Hepatocyte (in vitro differentiated cells): ENCODE measurements around the gene LRRC27. TPM values are rescaled to one million over a fixed set of nuclear protein-coding genes. Genes with fewer than 3 reads are reported as not detected.

Source experiments
- DNase-seq: peaks from one replicate; pipeline ENCODE4 v3.0.0-alpha.2; 2016; ENCODE audit warnings: low spot score
- H2AFZ ChIP-seq: fragments of 200-600 bp; sonication (generic); 2 replicates; pipeline ENCODE4 v1.6.0; 2016; ENCODE audit warnings: antibody characterized with exemption, mild to moderate bottlenecking
- H3K27ac ChIP-seq: fragments of 200-600 bp; sonication (generic); 2 replicates; pipeline ENCODE4 v1.5.1; 2016; ENCODE audit warnings: mild to moderate bottlenecking
- H3K27me3 ChIP-seq: fragments of 200-600 bp; sonication (generic); 2 replicates; pipeline ENCODE4 v1.6.1; 2016
- H3K36me3 ChIP-seq: fragments of 200-600 bp; sonication (generic); replicated peaks from 2 replicates; pipeline ENCODE4 v1.5.1; 2016; ENCODE audit warnings: low read depth; ENCODE audit not compliant: insufficient read depth
- H3K4me1 ChIP-seq: fragments of 200-600 bp; sonication (generic); 2 replicates; pipeline ENCODE4 v1.5.1; 2016; ENCODE audit warnings: mild to moderate bottlenecking, moderate library complexity; ENCODE audit not compliant: insufficient read depth
- H3K4me2 ChIP-seq: fragments of 200-600 bp; sonication (generic); 2 replicates; pipeline ENCODE4 v1.6.0; 2016
- H3K4me3 ChIP-seq: fragments of 200-600 bp; sonication (generic); 2 replicates; pipeline ENCODE4 v1.5.1; 2016; ENCODE audit warnings: mild to moderate bottlenecking
- H3K79me2 ChIP-seq: fragments of 200-600 bp; sonication (generic); 2 replicates; pipeline ENCODE4 v1.6.0; 2017; ENCODE audit warnings: mild to moderate bottlenecking
- H3K9me2 ChIP-seq: fragments of 200-600 bp; sonication (generic); replicated peaks from 2 replicates; pipeline ENCODE4 v1.6.0; 2017; ENCODE audit warnings: mild to moderate bottlenecking; ENCODE audit not compliant: insufficient read depth
- H3K9me3 ChIP-seq: fragments of 200-600 bp; sonication (generic); 2 replicates; pipeline ENCODE4 v1.5.1; 2016; ENCODE audit warnings: low read depth, mild to moderate bottlenecking
- H4K20me1 ChIP-seq: fragments of 200-600 bp; sonication (generic); 2 replicates; pipeline ENCODE4 v1.6.0; 2016; ENCODE audit warnings: mild to moderate bottlenecking; ENCODE audit not compliant: insufficient read depth, poor library complexity, severe bottlenecking
- EZH2 ChIP-seq: fragments of 200-600 bp; sonication (generic); IDR thresholded peaks from 2 replicates; pipeline ENCODE4 v1.6.1; 2016; ENCODE audit warnings: antibody characterized with exemption, mild to moderate bottlenecking, borderline replicate concordance
- EZH2phosphoT487 ChIP-seq: fragments of 200-600 bp; sonication (generic); IDR thresholded peaks from one replicate; pipeline ENCODE4 v1.6.1; 2018; ENCODE audit warnings: antibody characterized with exemption, mild to moderate bottlenecking, low read depth, moderate library complexity; ENCODE audit not compliant: unreplicated experiment, severe bottlenecking
- WGBS: methylation state at CpG from one replicate; pipeline ENCODE4 v1.1.6; 2016; ENCODE audit warnings: low lambda C conversion rate; ENCODE audit errors: missing lambda C conversion rate; 5-methylcytosine and 5-hydroxymethylcytosine counted together
- polyA plus RNA-seq: library from polyadenylated mRNA; unstranded; fragments of >200 nt; fragmentation: Nextera tagmentation; extraction: Ambion mirVana; gene quantifications from 2 replicates; pipeline ENCODE4 v1.2.1, GENCODE V29; 2016
- total RNA-seq: library from RNA; depleted of rRNA; stranded (reverse); fragments of >200 nt; gene quantifications from 2 replicates; pipeline ENCODE4 v1.2.3, GENCODE V29; 2014
- TF ChIP-seq, protein P1 (sequence below): fragments of 200-600 bp; sonication (generic); IDR thresholded peaks from 2 replicates; pipeline ENCODE4 v1.5.1; 2016; ENCODE audit warnings: antibody characterized with exemption, mild to moderate bottlenecking; ENCODE audit not compliant: poor library complexity

The LRRC27 gene
- total and polyA plus RNA-seq, 2 experiments from 2014 or later: 7.5 to 8.3 TPM

DNA sequence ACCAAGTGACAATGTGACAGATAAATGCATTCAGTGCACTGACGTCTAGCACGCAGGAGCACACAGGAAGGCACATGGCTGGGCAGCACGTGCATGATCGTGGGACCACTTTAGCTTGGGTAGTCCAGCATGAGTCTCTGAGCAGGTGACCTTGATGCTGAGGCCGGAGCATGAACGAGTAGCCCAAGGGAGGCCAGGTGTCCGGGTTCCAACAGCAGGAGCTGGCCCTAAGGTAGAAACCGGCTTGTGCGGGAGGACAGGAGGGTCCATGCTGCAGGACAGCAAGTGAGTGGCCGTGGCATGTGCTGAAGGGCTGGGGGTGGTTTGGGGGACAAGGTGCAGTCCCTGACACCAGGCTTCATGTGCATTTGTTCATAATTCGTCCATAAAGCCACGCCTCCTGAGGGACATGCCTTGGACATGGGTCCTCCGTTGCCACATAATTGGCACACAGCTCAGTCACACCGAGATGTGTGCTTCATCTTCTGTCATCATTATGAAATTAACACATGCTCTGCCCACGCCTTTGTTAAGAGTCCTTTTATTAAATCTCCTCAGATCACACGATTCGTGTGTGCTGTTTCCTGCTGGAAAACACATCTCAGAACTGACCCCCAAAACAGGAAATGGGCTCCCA is 21.2 kb upstream of the LRRC27 start:
- Histone ChIP-seq H3K4me3 (no peak overlapping the region), H3K4me2 (no peak overlapping the region), H3K79me2 (no peaks in the 10 kb centered on the region), H3K36me3 (no peaks in the 10 kb centered on the region), H3K27ac (no peak overlapping the region), H3K9me2 (no peaks in the 10 kb centered on the region), H3K4me1 (peaks cover 7% of the 10 kb centered on the region), H2AFZ (no peak overlapping the region), H3K9me3 (no peaks in the 10 kb centered on the region), H3K27me3 (peaks cover 21% of the 10 kb centered on the region), H4K20me1 (no peaks in the 10 kb centered on the region)
- TF ChIP-seq, protein P1, sequence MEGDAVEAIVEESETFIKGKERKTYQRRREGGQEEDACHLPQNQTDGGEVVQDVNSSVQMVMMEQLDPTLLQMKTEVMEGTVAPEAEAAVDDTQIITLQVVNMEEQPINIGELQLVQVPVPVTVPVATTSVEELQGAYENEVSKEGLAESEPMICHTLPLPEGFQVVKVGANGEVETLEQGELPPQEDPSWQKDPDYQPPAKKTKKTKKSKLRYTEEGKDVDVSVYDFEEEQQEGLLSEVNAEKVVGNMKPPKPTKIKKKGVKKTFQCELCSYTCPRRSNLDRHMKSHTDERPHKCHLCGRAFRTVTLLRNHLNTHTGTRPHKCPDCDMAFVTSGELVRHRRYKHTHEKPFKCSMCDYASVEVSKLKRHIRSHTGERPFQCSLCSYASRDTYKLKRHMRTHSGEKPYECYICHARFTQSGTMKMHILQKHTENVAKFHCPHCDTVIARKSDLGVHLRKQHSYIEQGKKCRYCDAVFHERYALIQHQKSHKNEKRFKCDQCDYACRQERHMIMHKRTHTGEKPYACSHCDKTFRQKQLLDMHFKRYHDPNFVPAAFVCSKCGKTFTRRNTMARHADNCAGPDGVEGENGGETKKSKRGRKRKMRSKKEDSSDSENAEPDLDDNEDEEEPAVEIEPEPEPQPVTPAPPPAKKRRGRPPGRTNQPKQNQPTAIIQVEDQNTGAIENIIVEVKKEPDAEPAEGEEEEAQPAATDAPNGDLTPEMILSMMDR: no peak
- TF ChIP-seq EZH2 (no peak), EZH2phosphoT487 (no peak)
- no peak for DNase-seq
- WGBS: 91% methylated on average over 17 of the region's 17 CpGs

DNA sequence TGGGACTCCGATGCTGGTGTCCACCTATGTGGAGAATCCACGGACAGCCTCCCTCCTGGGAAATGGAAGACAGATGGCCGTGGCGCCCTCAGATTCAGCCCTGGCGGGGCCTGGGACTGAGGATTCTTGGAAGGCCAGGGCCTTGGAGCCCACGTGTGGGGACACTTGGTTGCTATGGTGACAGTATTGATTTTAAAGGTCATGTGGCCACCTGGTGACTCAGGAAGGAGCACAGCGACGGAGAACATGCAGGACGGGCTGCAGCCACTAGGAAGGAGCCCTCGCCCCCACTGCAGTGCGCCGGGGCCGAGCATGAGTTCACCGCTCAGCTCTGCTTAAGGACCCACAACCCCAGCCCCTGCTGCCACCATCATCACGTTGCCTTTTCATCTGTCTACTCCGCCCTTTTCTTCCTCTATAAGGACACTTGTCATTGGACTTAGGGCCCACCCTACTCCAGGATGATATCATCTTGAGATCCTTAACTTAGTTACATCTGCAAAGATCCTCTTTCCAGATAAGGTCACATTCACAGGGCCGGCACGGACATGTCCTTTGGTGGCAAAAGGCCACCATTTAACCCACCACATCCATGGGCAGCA is 20.6 kb upstream of the LRRC27 start:
- Histone ChIP-seq H3K4me3 (no peak overlapping the region), H2AFZ (no peak overlapping the region), H3K4me2 (no peak overlapping the region), H3K9me3 (no peaks in the 10 kb centered on the region), H3K27me3 (peaks cover 17% of the 10 kb centered on the region), H4K20me1 (no peaks in the 10 kb centered on the region), H3K79me2 (no peaks in the 10 kb centered on the region), H3K9me2 (no peaks in the 10 kb centered on the region), H3K36me3 (no peaks in the 10 kb centered on the region), H3K27ac (no peak overlapping the region), H3K4me1 (peaks cover 7% of the 10 kb centered on the region)
- peak; percentile 70 for DNase-seq
- 56% methylated on average over 18 of the region's 18 CpGs for WGBS
- TF ChIP-seq EZH2 (no peak), EZH2phosphoT487 (no peak)
- TF ChIP-seq, protein P1: no peak

DNA sequence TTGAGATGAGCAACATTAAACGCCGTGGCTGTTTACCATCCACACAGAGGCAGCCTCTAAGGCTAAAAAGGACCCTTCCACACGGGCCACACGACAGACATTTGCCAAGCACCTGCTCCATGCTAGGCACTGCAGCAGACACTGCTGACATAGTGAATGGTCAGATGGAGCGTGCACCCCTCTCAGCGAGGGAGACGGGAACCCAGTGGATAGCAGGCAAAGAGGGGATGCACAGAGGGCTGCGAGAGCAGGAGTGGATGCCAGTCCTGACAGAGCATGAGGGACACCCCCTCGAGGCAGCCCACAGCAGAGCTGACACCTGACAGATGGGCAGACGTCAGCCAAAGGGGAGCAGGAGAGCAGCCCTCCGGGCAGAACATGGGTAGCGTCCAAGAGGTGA is 18.7 kb upstream of the LRRC27 start:
- WGBS: 93% methylated on average over 12 of the region's 12 CpGs
- H3K4me1 ChIP-seq: peaks cover 7% of the 10 kb centered on the region
- H3K79me2 ChIP-seq: no peaks in the 10 kb centered on the region

DNA sequence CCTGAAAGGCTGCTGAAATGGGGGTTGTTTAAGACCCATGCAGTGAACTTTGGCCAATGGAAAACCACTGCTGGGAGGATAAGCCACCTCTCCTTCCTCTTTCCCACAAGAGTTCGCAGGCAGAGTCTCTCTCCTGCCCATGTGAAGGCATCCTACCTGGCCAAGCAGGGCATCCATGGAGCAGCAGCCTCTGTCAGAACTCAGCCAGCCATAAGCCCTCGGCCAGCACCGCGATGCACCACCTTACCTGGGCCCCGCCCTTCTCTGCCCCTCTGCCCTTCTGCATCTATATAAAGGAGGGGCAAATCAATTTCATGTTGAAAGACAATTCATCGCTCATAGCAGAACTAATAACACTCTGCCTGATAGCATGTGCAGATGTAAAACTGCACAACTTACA is 18.1 kb upstream of the LRRC27 start:
- no peaks in the 10 kb centered on the region for H4K20me1 ChIP-seq
- H3K79me2 ChIP-seq: no peaks in the 10 kb centered on the region
- no peaks in the 10 kb centered on the region for H3K9me3 ChIP-seq
- no peak for DNase-seq
- no peaks in the 10 kb centered on the region for H3K9me2 ChIP-seq
- H3K27me3 ChIP-seq: peaks cover 10% of the 10 kb centered on the region
- H3K4me3 ChIP-seq: no peak overlapping the region
- TF ChIP-seq EZH2phosphoT487: no peak
- no peak for TF ChIP-seq EZH2
- TF ChIP-seq, protein P1: no peak
- H3K4me1 ChIP-seq: peaks cover 1% of the 10 kb centered on the region
- H3K27ac ChIP-seq: no peak overlapping the region
- H2AFZ ChIP-seq: no peak overlapping the region
- 89% methylated on average over 6 of the region's 6 CpGs for WGBS
- no peak overlapping the region for H3K4me2 ChIP-seq
- H3K36me3 ChIP-seq: no peaks in the 10 kb centered on the region

More for the DNA sequence above, 18.7 kb upstream of the LRRC27 start:
- no peak overlapping the region for H3K27ac ChIP-seq
- TF ChIP-seq EZH2: no peak
- no peak for DNase-seq
- H3K4me2 ChIP-seq: no peak overlapping the region
- no peaks in the 10 kb centered on the region for H3K36me3 ChIP-seq
- no peaks in the 10 kb centered on the region for H3K9me2 ChIP-seq
- H2AFZ ChIP-seq: no peak overlapping the region
- no peak overlapping the region for H3K4me3 ChIP-seq
- no peaks in the 10 kb centered on the region for H3K9me3 ChIP-seq
- H3K27me3 ChIP-seq: peaks cover 13% of the 10 kb centered on the region
- H4K20me1 ChIP-seq: no peaks in the 10 kb centered on the region
